Stimulated activated CD8-positive, alpha-beta memory T cell treated with anti-CD3 and anti-CD28 coated beads, Interleukin-7, amount 100 ng/mL, for 1 hour (primary cell): ENCODE data around the gene CAPN14.

Experiments used
- DNase-seq, 2 donors: peaks; one replicate each; pipeline ENCODE4 v3.0.0-alpha.2; 2020; ENCODE audit warnings: low read depth in 2 of 2

CAPN14 gene

DNA sequence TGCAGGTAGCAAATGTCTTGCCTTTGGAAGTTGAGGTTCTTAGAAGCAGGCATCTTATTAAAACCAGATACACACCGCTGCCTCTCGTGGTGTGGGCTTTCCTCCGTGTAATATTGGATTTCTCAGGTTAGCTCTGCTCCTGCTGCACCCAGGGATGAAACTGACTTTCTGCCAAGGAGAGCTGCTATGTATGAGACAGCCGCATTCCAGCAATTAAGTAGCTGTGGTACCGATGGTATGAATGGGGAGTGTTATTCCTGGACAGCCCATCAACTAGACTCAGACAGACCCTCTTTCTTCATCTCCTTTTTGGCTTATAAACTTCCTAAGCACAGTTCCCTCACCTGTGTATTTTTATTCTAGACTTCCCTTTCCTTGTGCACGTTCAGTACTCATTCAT, 9.8 kb upstream of the CAPN14 start:
- DNase-seq: no peak

DNA sequence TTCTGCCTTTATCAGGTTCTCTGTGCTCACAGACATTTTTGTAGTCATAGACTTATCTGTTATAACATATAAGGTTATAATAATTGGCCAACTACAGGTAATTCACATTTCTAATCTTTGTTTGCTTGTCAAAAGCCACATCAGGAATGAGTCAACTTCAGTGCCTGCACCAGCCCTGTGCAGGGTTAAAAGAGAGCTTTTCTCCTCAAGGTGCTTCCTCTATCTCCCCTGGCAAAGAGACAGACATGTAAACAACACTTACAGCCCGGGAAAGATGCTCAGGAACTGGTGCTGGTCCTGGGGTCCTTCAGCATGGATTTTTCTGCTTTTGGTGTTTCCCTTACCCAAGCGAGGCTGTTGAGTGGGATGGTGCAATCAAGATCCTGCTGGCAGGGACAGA, 9.0 kb upstream of the CAPN14 start:
- DNase-seq: no peak

DNA sequence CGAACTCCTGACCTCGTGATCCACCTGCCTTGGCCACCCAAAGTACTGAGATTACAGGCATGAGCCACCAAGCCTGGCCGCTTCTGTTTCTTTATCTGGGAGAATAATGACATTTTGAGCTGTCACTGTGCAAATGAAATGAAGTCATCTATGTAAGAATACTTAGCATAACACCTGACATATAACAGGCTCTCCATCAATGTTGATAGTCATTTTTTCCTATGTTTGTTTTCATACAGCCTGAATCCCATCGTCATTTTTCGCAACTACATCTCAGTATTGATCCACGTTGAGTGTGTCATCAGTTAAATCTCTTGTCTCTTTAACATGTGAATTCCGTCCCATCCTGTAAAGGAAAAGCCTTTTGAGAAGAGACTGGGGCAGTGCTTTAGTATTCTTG, 6.4 kb upstream of the CAPN14 start:
- DNase-seq: no peak

DNA sequence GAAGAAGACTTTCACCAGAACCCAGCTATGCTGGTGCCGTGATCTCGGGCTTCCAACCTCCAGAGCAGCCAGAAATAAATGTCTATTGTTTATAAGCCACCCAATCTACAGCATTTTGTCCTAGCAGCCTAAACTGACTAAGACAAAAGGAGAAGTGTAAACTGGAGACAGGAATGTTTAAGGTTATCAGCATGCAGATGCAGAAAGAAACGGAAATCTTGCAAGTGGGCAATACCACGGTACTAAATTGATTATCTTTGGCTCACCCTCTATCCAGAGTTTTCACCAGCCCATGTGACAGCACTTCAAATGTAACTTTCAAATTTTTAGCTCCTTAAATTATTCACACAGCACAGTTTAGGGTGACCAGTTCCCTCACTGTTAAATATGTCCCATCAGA, 5.7 kb upstream of the CAPN14 start:
- DNase-seq: no peak

DNA sequence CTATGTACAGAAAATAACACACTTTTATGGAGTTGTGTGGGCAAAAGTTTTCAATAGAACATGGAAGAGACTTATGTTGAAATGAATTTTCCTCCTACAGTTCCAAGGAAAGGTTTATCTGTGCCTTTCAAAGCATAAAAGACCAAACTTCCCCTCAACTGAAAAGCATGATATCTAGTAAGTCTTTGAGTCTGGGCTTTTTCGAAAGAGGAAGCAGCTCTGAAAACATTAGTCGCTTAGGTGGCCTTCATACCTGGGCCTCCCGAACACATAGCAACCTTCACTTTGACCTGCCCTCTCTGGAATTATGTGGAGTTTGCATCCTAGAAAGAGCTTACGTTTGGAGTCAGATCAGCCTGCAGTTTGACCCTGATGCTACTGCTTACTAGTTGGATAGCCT, 4.8 kb upstream of the CAPN14 start:
- no peak for DNase-seq

DNA sequence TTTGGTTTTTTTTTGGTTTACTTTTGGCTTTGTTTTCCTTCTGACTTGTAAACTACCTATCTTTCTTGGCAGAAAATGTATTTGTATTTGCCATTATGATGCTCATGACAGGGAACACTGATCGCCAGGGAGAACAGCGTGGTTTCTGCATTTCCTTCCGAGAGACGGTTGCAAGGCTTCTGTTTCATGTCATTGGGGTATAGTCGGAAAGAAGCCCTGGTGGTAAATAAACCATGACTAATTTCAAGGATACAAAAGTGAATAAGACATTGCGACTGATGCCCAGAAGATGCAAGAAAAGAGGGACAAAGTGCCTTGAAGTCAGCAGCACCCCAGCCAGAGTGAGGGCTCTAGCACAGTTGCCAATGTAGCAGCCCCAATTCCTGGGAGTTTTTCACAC, 4.2 kb upstream of the CAPN14 start:
- no peak for DNase-seq

DNA sequence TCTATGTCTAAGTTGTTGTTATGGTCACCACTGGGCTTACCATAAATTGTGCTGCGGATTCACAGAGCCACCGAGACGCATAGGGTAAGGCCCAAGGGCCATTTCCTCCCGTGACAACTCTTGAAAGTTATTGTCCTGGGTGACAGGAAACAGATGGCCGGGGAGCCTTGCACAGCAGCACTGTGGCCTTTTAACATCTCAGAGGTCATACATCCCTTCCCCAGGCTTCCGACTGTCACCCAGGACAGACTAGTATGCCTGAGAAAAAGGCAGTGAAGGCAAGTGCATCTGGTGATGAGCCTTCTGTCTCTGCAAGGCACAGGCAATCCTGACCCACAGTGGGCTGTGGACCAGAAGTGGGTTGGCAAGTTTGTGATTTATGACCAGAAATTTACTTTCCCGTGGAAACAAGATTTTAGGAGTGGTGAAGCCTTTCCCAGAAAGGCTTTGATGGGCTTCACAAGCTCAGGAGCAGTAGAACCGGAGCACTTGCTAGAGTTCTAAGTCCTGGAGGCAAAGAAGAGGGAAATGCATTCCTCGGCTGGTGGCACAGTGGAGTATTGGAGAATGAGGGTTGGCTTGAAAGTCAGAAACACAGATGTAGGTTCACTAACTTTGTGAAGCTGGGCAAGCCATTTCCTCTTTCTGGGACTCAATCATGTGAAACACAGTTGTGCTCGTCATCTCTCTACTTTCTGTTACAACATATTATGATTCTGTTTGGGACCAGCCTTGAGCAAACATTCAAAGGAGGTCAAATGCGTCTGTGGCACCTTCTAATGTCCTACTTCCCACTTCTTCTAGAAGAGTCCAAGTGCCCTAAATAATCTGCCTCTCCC, 2.0 kb upstream of the CAPN14 start:
- DNase-seq: no peak

DNA sequence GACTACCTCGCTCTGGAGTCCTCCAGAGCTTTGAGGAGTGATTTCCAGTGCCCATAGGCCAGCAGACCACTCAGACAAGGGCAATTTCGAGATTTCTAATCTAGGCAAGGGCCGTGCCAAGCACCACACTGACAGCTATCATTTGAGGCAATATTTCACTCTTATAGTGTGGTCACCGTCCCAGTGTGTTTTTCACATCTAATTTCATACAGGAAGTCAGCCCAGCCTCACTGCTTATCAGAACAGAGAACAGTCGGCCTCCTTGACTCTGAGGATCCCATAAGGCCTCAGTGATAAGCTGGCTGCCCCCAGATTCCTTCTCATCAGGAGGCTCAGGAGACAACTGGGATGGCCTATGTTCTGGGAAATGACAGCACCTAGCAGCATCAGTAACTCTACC, 581 bp downstream of the CAPN14 start:
- no peak for DNase-seq

DNA sequence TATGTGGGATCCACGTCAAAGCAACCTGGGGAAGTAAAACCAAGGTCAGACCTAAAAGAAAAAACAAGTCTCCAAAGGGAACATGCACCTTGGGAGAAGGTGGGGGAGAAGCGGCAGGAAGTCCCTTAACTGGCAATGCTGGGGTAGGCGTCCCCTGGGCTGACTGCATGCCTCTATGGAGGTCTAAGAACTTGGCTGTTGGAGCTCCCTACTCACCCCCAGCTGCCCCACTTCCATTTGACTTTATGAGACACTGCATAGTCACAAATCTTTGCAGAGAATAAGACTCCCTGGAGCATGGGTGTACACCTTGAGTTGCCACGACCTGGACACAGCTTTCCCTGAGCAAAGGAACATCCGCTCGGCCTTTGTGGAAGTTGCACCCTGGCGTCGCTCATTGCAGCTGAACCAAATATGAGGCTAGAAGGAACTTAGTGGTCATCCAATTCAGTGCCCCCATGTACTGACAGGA, 2.8 kb downstream of the CAPN14 start:
- no peak for DNase-seq

DNA sequence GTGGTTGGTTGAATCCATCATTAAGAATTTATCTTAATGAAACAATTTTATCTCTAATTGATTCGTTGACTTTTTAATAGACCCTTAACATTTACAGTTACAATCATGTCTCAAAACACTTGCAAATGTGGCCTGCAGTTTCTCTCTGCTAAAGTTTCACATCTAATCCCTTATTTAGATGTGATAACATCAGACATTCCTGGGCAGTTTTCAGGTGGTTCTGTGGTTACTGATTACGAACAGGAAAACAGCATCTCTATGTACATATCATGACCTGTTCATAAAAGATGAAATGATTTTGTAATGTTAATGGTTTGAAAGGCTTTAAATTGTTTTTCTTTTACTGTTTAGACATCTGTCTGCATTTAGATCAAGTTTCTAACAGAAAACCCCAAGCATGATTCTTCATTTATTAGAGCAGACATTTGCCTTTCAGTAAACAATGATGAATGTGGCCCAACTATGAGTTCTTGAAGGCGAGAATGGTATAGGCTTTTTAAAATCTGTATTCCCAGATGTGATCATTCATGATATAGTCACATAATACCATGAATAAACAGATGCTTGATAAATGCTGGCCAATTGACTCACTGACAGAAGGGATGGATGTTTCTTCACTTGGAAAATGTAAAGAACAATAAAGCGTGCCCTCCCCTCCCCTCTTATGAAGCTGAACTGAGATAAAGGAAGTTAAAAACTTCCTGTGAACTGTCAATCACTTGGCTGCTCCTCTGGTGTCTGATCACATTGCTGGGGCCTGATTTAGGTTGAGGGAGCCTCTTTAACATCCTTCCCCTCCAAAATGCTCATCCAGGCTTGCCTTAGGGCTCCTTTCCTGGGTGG, 3.5 kb downstream of the CAPN14 start:
- no peak for DNase-seq

DNA sequence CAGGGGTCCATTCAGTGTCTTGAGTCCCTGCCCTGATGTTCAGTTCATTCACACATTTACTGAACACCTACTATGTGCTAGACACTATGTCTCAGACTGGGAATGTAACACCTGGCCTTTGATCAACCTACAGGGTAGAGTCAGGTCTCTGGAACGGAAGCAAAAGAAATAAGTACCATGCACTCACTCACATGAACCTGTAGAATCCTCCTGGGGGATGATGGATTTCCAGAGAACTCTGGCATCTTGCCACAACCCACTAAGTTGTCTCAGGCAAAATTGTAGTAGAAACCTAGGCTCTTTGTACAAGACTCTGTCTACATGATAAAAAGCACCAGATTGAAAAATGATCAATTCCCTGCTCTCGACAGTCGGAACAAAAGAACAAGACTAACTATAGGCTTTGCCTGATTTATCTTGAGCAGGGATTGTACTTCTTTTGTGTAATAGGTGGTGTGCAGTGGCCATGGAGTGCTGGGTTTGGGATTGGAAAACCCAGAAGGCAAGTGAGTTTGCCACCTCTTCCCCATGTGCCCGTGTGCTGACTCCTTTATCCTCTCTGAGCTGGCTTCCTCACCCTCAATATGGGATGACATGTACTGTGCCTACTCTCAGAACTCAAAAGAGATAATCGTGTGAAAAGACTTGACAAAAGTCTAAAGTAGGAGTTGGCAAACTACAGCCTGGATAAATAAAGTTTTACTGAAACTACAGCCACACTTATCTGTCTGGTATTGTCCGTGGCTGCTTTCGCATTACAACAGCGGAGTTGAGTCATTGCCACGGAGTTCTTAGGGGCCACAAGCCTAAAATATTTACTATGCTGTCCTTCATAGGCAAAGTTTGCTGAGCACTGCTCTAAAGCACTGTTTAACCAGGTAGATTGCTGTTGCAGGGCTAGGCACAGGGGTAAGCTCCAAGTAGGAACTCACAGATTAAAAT, 4.4 kb downstream of the CAPN14 start:
- no peak for DNase-seq

DNA sequence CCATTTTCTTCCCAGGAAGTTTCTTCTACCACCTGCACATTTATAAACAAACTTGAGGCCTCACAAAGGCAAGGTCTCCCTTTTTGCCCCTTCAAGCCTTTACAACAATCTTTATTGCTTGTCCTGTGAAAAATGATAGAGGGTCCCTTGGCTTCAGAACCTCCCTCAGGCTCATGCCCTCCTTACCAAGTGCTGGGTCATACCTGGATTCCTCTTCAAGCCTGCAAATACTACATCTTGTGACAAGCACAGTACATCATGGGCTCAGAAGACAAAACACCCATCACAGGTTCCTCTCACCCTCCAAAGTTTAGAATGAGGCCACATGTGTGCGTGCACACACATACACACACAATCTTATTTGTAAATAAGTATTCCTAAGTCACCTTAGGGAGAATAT, 9.1 kb downstream of the CAPN14 start:
- no peak for DNase-seq

DNA sequence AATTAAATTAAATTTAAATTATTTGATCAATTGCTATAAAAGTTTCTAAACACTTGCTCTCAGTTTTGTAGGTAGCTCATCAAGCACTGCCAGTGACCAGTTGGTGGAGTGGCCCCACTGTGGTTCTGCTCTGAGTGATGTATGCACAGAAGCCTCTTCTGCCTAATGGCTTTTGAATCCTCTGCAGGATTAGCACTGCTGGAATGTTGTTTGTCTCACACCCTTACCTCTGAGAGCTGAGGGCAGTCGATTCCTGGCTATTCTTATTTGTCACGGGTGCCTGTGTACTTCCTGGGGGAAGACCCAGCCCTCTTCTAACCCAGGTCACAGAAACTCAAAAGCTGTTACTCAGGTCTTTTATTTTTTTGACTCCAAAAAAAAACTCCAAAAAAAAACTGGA, 9.5 kb downstream of the CAPN14 start:
- no peak for DNase-seq

DNA sequence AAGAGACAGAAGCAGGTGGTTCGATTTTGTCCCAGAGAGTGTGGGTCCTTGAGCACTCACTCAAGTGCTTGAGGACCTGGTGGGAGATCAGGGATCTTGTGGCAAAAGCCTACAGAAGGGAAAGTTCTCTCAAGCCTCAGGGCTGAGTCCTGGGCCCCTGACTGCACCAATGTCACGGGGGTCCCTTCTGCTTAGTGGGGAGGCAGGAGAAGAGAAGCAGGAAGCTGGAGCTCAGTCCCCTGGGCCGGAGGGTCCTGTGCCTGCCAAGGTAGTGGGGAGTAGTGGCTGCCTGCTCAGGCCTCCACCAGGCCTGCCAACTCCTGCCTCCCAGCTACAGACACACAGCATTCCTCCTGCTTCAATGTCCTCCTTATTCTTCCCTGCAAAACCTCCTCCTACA, 11.7 kb downstream of the CAPN14 start:
- no peak for DNase-seq

DNA sequence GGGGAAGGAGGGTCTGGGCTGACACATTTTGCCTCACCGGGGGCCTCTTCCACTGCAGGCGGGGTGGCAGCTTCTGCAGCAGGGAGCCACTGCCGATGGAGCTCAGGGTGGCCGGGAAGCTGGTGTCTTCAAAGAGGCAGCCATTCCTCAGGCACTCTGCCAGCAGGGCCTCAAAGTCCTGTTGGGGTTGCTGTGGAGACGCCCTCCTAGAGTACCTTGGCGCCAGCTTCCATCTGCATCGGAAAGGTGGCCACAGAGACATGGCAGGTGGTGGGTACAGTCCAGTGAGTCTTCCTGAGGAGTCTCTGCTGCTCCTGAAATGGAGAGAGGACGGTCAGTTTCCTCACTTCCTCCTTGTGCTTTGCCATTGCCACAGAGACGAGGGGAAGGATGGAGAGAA, 12.1 kb downstream of the CAPN14 start:
- no peak for DNase-seq

DNA sequence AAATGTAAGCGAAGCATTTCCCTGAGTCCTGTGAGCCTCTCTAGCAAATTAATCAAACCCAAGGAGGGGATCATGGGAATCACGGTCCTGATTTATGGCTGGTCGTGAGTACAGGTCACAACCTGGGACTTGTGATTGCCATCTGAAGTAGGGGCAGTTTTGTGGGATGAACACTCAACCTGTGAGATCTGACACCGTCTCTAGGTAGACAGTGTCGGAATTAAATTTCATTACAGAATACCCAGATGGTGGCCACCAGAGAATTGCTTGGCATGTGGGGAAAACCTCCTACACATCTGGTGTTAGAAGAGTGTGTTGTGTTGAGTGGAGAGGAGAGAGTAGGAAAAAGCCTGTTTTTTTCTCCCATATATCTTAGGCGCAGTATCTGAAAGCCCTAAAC, 12.5 kb downstream of the CAPN14 start:
- DNase-seq: no peak

DNA sequence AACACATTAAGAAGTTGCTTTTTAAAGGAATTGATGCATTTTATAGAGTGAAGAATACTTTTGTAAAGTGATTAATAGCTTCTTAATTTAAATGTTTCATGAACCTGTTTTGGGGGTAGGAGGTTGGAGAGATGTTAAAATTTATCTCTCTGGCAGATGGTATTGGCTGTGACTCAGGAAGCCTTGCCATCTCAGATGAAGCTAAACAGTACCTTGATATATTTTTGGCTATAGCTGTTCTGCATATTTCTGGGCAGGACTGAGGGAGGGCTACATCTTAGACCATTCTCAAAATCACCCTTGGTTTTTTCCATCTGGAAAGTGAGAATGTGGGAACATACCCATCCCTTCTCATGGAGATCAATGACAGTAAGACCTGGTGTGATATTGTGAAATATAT, 13.4 kb downstream of the CAPN14 start:
- DNase-seq: no peak

DNA sequence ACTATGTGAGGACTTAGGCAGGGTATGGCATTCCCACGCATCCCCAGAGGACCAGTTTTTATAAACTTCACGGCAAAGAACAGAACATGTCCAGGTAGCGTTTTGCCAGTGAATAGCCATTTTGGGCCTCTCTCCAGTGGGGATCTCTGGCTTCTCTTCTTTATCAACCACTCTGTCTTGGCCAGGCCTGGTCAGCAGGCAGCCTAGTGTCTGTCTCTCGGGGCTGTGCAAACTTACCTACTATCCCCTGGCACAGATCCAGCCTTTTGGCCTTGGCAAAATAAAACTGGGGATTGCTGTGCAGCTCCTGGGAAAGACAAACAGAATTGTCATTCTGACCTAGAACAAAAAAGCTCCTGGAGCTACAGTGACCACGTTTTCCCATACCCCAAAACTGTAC, 14.5 kb downstream of the CAPN14 start:
- DNase-seq: no peak

DNA sequence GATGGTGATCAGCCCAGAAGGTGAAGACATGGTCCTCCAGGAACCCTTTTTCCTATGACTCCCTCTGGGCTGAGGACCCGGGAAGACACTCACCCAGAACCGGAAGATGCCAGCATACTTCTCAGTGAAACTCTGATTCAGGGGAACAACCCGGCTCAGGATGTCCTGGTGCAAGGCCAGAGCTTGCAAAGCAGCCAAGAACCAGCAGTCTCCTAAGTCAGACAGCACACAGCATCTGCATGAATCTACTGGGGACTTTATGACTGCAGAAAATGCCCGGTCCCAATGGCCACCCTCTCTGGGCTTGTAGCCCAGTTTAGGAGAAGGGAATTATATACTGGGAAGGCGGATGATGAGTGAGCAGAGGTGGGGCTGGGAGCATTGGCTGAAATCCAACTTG, 15.3 kb downstream of the CAPN14 start:
- no peak for DNase-seq

DNA sequence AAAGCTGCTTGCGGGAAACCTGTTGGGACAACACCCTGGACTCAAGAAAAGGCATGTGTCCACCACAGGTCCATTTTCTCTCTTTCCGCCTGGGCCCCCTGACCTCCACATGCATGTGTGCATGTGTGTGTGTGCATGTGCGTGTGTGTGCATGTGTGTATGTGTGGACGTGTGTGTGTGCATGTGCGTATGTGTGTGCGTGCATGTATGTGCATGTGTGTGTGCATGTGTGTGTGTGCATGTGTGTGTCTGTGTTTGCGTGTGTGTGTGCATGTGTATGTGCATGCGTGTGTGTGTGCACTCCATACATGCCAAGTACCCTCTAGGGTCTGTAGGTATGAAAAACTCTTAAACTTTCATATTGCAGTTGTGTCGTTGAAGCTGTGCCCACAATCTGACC, 16.3 kb downstream of the CAPN14 start:
- no peak for DNase-seq

DNA sequence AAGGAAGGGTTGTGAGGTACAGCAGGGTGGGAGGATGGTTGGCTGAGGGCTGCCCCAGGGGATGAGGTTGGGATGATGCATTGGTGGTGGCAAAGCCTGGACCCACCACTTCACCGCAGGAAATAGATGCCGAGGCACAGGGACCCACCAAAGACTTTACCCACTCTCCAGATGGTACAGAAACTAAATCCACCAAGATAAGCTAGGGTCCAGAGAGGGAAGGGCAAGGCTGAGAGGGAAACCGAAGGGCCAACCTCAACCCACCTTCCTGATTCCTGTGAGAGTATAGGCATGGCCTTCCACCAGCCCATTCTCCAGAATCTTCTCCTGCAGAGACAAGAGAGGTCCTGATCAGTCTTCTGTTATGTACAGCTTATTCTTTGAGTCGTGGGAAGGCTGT, 18.1 kb downstream of the CAPN14 start:
- no peak for DNase-seq

DNA sequence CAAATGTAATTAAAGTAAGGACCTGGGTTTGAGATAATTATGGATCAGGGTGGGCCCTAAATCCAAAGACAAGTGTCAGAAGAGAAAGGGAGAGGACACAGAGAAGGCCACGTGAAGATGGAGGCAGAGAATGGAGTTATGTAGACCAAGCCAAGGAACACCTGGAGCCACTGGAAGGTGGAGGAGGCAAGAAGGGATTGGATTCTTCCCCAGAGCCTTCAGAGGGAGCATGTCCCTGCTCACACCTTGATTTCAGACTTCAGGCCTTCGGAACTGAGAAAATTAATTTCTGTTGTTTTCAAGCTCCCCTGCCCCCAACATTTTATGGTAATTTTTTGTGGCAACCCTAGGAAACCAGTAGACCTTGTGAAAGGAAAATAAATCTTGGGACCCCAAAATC, 19.6 kb downstream of the CAPN14 start:
- no peak for DNase-seq
